Dedifferentiated amniotic fluid mesenchymal stem cell (primary cell): ENCODE results near the gene BAZ2B.
"Not testable (repeated sequence)": the region's sequence is repeated elsewhere in the genome, so short reads cannot be mapped to it uniquely, and the experiment has no call there.

Experiments used
- DNase-seq: peaks from one replicate; pipeline ENCODE4 v3.0.0-alpha.2; 2016; ENCODE audit errors: extremely low spot score

BAZ2B gene, protein sequence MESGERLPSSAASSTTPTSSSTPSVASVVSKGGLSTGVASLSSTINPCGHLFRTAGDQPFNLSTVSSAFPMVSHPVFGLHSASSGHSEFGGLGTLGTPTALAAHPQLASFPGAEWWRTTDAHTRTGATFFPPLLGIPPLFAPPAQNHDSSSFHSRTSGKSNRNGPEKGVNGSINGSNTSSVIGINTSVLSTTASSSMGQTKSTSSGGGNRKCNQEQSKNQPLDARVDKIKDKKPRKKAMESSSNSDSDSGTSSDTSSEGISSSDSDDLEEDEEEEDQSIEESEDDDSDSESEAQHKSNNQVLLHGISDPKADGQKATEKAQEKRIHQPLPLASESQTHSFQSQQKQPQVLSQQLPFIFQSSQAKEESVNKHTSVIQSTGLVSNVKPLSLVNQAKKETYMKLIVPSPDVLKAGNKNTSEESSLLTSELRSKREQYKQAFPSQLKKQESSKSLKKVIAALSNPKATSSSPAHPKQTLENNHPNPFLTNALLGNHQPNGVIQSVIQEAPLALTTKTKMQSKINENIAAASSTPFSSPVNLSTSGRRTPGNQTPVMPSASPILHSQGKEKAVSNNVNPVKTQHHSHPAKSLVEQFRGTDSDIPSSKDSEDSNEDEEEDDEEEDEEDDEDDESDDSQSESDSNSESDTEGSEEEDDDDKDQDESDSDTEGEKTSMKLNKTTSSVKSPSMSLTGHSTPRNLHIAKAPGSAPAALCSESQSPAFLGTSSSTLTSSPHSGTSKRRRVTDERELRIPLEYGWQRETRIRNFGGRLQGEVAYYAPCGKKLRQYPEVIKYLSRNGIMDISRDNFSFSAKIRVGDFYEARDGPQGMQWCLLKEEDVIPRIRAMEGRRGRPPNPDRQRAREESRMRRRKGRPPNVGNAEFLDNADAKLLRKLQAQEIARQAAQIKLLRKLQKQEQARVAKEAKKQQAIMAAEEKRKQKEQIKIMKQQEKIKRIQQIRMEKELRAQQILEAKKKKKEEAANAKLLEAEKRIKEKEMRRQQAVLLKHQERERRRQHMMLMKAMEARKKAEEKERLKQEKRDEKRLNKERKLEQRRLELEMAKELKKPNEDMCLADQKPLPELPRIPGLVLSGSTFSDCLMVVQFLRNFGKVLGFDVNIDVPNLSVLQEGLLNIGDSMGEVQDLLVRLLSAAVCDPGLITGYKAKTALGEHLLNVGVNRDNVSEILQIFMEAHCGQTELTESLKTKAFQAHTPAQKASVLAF (N-terminal part only)

DNA sequence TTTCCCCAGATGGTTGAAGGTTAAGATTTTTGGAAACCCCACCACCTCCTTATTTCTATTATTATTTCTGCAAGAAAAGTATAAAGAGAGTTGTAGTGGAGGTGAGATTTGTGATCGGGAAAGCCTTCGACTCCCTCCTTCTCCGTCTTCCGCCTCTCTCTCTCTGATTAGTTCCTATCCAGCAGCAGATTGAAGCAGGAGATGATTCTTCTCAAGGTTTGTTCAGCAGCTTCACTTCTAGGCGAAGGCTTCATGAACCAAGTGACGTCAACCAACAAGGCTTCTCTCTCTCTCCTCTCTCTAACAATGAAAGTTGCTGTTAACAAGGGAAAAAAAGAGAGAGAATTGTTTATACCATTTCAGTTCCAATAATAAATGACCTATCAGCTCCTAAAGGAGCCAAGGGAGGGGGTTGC is at the start of gene BAZ2B:
Gene BAZ2B (minus strand): TSS at position 263 of the 416 bp plus-strand sequence. CDS start 137,829 bp downstream, outside the sequence.
- peak; percentile 72 for DNase-seq

GRCh38 chr2:159661286-159661685 is 44.9 kb upstream of the BAZ2B start:
- no peak for DNase-seq

DNA sequence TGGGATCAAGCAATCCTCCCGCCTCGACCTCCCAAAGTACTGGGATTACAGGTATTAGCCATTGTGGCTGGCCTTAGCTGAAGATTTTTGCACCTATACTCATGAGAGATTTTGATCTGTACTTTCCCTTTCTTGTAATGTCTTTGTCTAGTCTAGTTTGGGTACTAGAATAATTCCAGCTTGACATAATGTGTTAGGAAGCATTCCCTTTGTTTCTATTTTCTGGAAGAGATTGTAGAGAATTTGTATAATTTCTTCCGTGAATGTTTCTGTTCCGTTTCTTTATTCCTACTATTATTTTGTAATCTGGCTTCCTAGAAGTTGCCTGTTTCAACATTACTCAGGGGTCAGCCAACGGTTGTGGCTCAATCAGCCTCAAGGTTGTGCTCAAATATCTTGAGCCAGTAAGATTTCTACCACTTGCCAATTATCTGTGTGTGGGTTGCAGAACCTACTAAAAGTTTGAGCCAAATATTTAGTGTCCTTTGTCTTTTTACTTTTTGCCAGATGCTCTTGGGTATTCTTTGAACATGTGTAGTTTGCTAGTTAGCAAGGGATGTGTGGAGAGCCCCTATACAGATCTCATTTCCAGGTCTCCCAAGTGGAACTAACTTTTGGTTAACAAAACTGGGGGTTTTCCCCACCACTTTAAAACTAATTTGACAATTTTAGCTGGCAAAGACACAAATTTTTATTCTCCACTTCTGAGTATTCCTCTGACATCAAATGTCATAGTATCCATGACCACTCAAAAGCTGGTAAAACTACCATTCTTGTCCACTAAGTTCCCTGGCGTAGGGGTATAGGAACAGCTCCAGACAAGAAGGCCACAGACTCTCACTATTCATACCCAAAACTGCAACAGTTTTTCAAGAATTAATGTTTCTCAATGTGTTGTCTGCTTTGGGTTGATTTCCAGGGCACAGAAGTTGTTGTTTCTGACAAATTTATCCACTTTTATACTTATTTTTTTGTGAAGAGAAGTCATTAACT is 42.8 kb upstream of the BAZ2B start:
- no peak for DNase-seq

DNA sequence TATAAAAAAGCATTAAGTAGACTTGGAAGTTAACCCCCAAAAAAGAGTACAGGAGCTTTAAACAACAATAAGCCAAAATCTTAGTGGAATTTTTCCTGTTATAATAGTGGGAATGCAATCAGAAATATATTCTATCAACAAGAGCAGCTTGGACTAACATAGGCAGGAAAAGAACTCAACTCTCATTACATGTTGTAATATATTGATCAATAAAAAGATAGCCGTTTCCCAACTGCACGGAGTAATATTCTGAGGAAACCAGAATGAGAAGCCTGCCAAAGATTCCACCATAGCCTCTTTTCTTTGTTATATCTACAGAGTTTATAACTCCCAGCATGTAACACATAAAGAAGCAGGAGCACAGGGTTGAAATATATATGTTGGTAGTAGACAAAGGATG is 37.6 kb upstream of the BAZ2B start:
- DNase-seq: no peak

DNA sequence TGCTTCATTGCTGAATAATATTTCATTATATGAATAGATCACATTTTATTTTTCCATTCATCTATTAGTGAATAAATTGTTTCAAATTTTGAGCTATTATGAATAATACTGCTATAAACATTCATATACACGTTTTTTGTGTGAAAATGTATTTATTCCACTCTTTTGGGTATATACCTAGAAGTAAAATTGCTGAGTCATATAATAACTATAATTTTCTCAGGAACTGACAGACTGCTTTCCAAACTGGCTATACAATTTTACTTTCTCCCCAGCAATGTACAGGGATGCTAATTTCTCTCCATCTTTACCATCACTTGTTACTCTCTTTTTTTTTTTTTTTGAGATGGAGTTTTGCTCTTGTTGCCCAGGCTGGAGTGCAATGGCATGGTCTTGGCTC is 35.5 kb upstream of the BAZ2B start:
- DNase-seq: no peak

DNA sequence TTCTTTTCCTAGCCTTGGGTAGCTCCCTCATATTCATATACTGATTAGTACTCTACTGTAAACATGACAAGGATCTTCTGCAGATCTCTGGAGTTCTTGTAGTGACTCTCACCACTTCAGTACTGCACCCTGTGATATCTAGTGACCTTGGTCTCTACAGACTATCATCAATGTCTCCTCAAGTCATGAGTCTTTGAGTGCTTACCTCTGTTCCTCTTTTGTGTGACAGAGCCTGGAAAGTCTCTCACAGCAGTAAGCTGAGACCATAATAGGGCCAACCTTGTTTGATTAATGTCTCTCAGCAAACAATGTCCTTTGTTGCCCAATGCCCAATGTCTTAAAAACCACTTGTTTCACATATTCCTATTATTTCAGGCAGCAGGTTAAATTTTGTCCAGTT is 34.2 kb upstream of the BAZ2B start:
- no peak for DNase-seq

- no peak for DNase-seq
These were observed 32.3 kb upstream of the BAZ2B start for GRCh38 chr2:159648643-159649042.

- no peak for DNase-seq
These were observed 31.3 kb upstream of the BAZ2B start for GRCh38 chr2:159647667-159648066.

DNA sequence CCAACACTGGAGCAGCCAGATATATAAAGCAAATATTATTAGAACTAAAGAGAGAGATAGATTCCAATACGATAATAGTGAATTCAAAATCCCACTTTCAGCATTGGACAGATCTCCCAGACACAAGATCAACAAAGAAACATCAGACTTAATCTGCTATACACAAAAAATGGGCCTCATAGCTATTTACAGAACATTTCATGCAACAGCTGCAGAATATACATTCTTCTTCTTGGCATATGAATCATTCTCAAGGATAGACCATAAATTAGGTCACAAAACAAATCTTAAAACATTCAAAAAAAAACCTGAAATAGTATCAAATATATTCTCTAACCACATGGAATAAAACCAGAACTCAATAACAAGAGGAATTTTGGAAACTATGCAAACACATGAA is 23.8 kb upstream of the BAZ2B start:
- DNase-seq: peak; percentile 59

GRCh38 chr2:159639712-159640111 is 23.4 kb upstream of the BAZ2B start:
- no peak for DNase-seq

GRCh38 chr2:159639071-159639470 is 22.7 kb upstream of the BAZ2B start:
- no peak for DNase-seq

GRCh38 chr2:159637988-159638501 is 21.7 kb upstream of the BAZ2B start:
- no peak for DNase-seq

DNA sequence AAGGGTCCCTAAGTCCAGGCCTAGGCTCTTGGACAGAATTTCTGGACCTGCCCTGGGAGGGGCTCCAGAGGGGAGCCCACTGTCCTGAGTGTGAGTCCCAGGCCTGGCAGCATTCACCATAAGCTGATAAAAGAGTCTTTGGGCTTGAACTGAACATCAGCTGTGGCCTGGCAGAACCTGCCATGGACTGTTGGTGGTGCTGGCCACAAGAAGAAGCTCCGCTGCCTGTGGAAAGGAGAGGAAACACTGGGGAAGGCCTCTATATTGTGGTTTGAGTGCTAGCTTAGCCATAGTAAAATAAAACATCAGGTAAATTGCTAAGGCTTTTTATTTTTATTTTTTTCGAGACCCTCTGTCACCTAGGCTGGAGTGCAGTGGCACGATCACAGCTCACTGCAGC is 20.9 kb upstream of the BAZ2B start:
- DNase-seq: no peak

GRCh38 chr2:159635006-159635789 is 18.9 kb upstream of the BAZ2B start:
- no peak for DNase-seq

GRCh38 chr2:159633219-159633618 is 16.9 kb upstream of the BAZ2B start:
- DNase-seq: no peak

GRCh38 chr2:159625628-159626027 is 9.3 kb upstream of the BAZ2B start:
- DNase-seq: not testable (repeated sequence)

DNA sequence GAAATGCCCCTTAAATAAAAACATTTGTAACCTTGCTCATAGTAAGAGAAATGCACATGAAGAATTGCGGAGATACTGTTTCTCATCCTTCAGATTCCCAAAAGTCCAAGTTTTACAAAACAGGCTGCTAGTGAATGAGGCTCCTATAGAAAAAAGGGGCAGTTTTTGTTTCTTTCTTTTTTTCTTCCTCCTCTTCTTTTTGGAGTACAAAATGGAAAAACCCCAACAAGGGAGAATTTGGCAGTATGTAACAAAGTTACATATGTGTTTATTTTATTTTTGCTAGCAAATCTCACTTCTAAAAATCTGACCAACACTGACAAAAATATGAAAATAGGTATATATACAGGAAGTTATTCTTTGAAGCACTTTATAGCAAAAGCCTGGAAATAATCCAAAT is 7.1 kb upstream of the BAZ2B start:
- no peak for DNase-seq

DNA sequence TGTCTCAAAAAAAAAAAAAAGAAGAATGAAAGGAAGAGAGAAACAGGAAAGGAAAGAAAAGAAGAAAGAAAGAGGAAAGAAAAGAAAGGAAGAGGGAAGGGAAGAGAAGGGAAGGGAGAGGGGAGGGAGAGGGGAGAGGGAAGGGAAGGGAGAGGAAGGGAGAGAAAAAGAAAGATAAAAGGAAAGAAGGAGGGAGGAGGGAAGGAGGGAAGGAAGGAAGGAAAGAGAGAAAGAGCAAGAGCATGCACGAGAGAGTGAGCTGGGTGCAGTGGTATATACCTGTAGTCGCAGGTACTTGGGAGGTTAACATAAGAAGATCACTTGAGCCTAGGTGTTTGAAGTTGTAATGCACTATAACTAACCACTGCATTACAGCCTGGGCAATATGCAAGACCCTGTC is 6.6 kb upstream of the BAZ2B start:
- no peak for DNase-seq

DNA sequence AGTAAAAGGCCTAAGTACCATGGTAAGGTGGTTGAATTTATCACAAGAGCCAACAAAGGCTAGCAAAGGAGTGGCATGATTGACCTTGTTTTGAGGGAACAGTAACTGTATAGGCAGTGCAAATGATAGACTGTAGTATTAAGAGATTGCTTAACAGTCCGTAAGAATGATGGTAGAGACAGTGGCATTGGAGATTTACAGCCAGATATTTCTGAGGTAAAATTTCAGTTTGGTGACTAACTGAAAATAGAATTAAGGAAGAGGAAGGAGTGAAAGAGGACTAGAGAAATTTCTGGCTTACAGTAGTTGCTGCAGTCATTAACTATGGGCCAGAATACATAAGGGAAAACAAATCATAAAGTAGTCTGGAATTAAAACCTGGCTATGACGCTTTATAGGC is 4.4 kb upstream of the BAZ2B start:
- no peak for DNase-seq

GRCh38 chr2:159617646-159618045 is 1.3 kb upstream of the BAZ2B start:
- no peak for DNase-seq
